Naive thymus-derived CD4-positive, alpha-beta T cell (primary cell): Measurements from ENCODE around the gene SLC16A5. TPM values are rescaled to one million over a fixed set of nuclear protein-coding genes. Genes with fewer than 3 reads are reported as not detected.
A peak's percentile ranks its signal among the peaks of the same experiment; 100 is the strongest.

Experiments used
- ATAC-seq: fragments of 150-1000 bp; cut with Tn5 transposase; 2 replicates; pipeline ENCODE4 v1.10.0; 2021; ENCODE audit warnings: mild to moderate bottlenecking, moderate library complexity
- CTCF ChIA-PET: fragments of 350-600 bp; sonication (Branson Sonifier 250); formaldehyde crosslinking; loops from one replicate; lab custom pipeline; 2021; ENCODE audit warnings: antibody characterized with exemption; lab: Charles Lee
- POLR2A ChIA-PET: fragments of 350-600 bp; sonication (Branson Sonifier 250); formaldehyde crosslinking; loops from one replicate; lab custom pipeline; 2021; ENCODE audit warnings: antibody characterized with exemption, inconsistent platforms; lab: Charles Lee
- DNase-seq, 9 donors: peaks; one replicate each; pipeline versions ENCODE4 v3.0.0 to v3.0.0-alpha.2; 2020 to 2022; ENCODE audit warnings: mixed read lengths in 1 of 9
- H3K27ac ChIP-seq: one replicate; pipeline ENCODE4 v1.7.0; 2013; ENCODE audit warnings: mild to moderate bottlenecking, low read depth, low read length, moderate library complexity
- H3K27me3 ChIP-seq, 2 donors: one replicate each; pipeline ENCODE4 v1.7.0; 2013; ENCODE audit warnings: low read length in 2 of 2, mild to moderate bottlenecking in 2 of 2, moderate library complexity in 2 of 2; ENCODE audit not compliant: control insufficient read depth in 2 of 2, insufficient read depth in 2 of 2
- H3K36me3 ChIP-seq, 3 experiments: 1 replicate in 2 of 3; 2 replicates in 1 of 3; pipeline ENCODE4 v1.7.0; 2013; ENCODE audit warnings: low read length in 3 of 3, mild to moderate bottlenecking in 3 of 3, moderate library complexity in 1 of 3; ENCODE audit not compliant: insufficient read depth in 3 of 3, control insufficient read depth in 2 of 3
- H3K4me1 ChIP-seq, 2 donors: one replicate each; pipeline ENCODE4 v1.7.0; 2013; ENCODE audit warnings: low read length in 2 of 2, mild to moderate bottlenecking in 2 of 2, moderate library complexity in 1 of 2; ENCODE audit not compliant: control insufficient read depth in 2 of 2, insufficient read depth in 2 of 2
- H3K4me3 ChIP-seq: 2 replicates; pipeline ENCODE4 v1.7.0; 2013; ENCODE audit warnings: mild to moderate bottlenecking, low read length
- H3K9me3 ChIP-seq, 3 experiments: 1 replicate in 2 of 3; 2 replicates in 1 of 3; pipeline ENCODE4 v1.7.0; 2013; ENCODE audit warnings: low read length in 3 of 3; ENCODE audit not compliant: control insufficient read depth in 2 of 3
- H3K27ac Mint-ChIP-seq, 9 donors: one replicate each; pipeline ENCODE4 v1.8.0; 2020 to 2022; ENCODE audit warnings: mixed read lengths in 9 of 9, mild to moderate bottlenecking in 8 of 9, moderate library complexity in 5 of 9, inconsistent platforms in 2 of 9
- H3K27me3 Mint-ChIP-seq, 5 donors: one replicate each; pipeline ENCODE4 v1.8.0; 2021 to 2022; ENCODE audit warnings: mixed read lengths in 5 of 5, mild to moderate bottlenecking in 1 of 5
- H3K36me3 Mint-ChIP-seq, 5 donors: one replicate each; pipeline ENCODE4 v1.8.0; 2020 to 2022; ENCODE audit warnings: mixed read lengths in 5 of 5, mild to moderate bottlenecking in 3 of 5, inconsistent platforms in 1 of 5
- H3K4me1 Mint-ChIP-seq, 7 donors: one replicate each; pipeline ENCODE4 v1.8.0; 2020 to 2022; ENCODE audit warnings: mixed read lengths in 7 of 7, mild to moderate bottlenecking in 3 of 7, inconsistent platforms in 1 of 7
- H3K4me3 Mint-ChIP-seq, 10 donors: one replicate each; pipeline ENCODE4 v1.8.0; 2020 to 2022; ENCODE audit warnings: mild to moderate bottlenecking in 10 of 10, mixed read lengths in 10 of 10, moderate library complexity in 6 of 10, inconsistent platforms in 2 of 10
- H3K9me3 Mint-ChIP-seq, 11 donors: one replicate each; pipeline ENCODE4 v1.8.0; 2020 to 2022; ENCODE audit warnings: mixed read lengths in 11 of 11, mild to moderate bottlenecking in 4 of 11, inconsistent platforms in 1 of 11, moderate library complexity in 1 of 11
- intact Hi-C, 2 donors: fragments of 100-400 bp; cut with micrococcal nuclease; formaldehyde crosslinking; loops; one replicate each; pipeline ENCODE4 v1.15.1; 2023
- polyA plus RNA-seq, 2 donors: library from polyadenylated mRNA; unstranded; fragments of 300-500 nt; fragmentation: Illumina TruSeq; gene quantifications; one replicate each; pipeline ENCODE4 v1.2.3, GENCODE V29; 2021
- total RNA-seq, 6 experiments: library from RNA in 5 of 6; stranded (reverse) in 5 of 6; gene quantifications; 1 replicate in 5 of 6; 2 replicates in 1 of 6; pipeline ENCODE4 v1.2.3 and lab custom pipeline; 2021 to 2026

The SLC16A5 gene
- total and polyA plus RNA-seq, 7 experiments from 2014 or later, result 5.9 to 26.3 (median 19.2) TPM

- ChIA-PET POLR2A (interaction anchor here (1.1 to 3.4 kb wide), 7 partner anchors 10 to 39 kb away, joined by 3 to 20 read pairs (median 7); partner anchors contain the start of genes ARMC7, ATP5PD and KCTD2), CTCF (no interaction called here)
- H3K27ac Mint-ChIP-seq, result peak overlapping the region; percentile 1 to 93 (median 89)
- Histone ChIP-seq H3K9me3 (no peaks in the 10 kb centered on the region), H3K4me3 (no peak overlapping the region), H3K4me1 (peaks cover 6 to 29% of the 10 kb centered on the region in 2 donors), H3K27me3 (no peaks in the 10 kb centered on the region), H3K27ac (no peak overlapping the region), H3K36me3 (no peaks in the 10 kb centered on the region)
- H3K4me1 Mint-ChIP-seq, result peaks cover 48 to 66% (median 53%) of the 10 kb centered on the region in 7 donors
- peaks cover 0 to 2% (median 0%) of the 10 kb centered on the region in 11 donors for H3K9me3 Mint-ChIP-seq
- no peaks in the 10 kb centered on the region for H3K36me3 Mint-ChIP-seq
- peak overlapping the region; percentile 46 to 90 (median 83) for H3K4me3 Mint-ChIP-seq
- DNase-seq (no peak), ATAC-seq (no peak)
- peaks cover 0 to 3% (median 0%) of the 10 kb centered on the region in 5 donors for H3K27me3 Mint-ChIP-seq
- intact Hi-C loops, result loop anchor here in 1 of 2 donors (2.0 to 5.0 kb wide), 3 partner anchors 22 to 52 kb away; partner anchors contain the start of genes ARMC7, ATP5PD and KCTD2
Observed at GRCh38 chr17:75086496-75087181, 1.1 kb upstream of the SLC16A5 start.

GRCh38 chr17:75087182-75087557, 584 bp upstream of the SLC16A5 start:
- H3K4me3 ChIP-seq, result peak overlapping the region; percentile 60
- ATAC-seq (no peak), DNase-seq (no peak)
- no peaks in the 10 kb centered on the region for H3K36me3 Mint-ChIP-seq
- ChIA-PET POLR2A (interaction anchor here (0.7 to 3.4 kb wide), 11 partner anchors 9 to 67 kb away, joined by 3 to 20 read pairs (median 5); partner anchors contain the start of genes ARMC7, ATP5PD, JPT1 and KCTD2), CTCF (interaction anchor here (2.5 kb wide), 1 partner anchor 27 kb away, joined by 11 read pairs; no protein-coding TSS in a partner anchor)
- H3K9me3 ChIP-seq, result no peaks in the 10 kb centered on the region
- peak overlapping the region; percentile 58 to 90 (median 83) for H3K4me3 Mint-ChIP-seq
- no peaks in the 10 kb centered on the region for H3K36me3 ChIP-seq
- peaks cover 0 to 1% (median 0%) of the 10 kb centered on the region in 5 donors for H3K27me3 Mint-ChIP-seq
- no peaks in the 10 kb centered on the region for H3K27me3 ChIP-seq
- peaks cover 51 to 72% (median 57%) of the 10 kb centered on the region in 7 donors for H3K4me1 Mint-ChIP-seq
- peak overlapping the region; percentile 1 to 93 (median 89) for H3K27ac Mint-ChIP-seq
- H3K9me3 Mint-ChIP-seq, result peaks cover 0 to 2% (median 0%) of the 10 kb centered on the region in 11 donors
- H3K4me1 ChIP-seq, result peaks cover 6 to 29% of the 10 kb centered on the region in 2 donors
- intact Hi-C loops, result loop anchor here in 1 of 2 donors (2.0 to 5.0 kb wide), 3 partner anchors 22 to 52 kb away; partner anchors contain the start of genes ARMC7, ATP5PD and KCTD2
- H3K27ac ChIP-seq, result peak overlapping the region; percentile 79

- peaks cover 0 to 2% (median 0%) of the 10 kb centered on the region in 11 donors for H3K9me3 Mint-ChIP-seq
- no peaks in the 10 kb centered on the region for H3K27me3 Mint-ChIP-seq
- peak overlapping the region; percentile 58 to 90 (median 84) for H3K4me3 Mint-ChIP-seq
- CTCF ChIA-PET, result interaction anchor here (0.6 to 2.5 kb wide), 7 partner anchors 11 to 43 kb away, joined by 3 to 11 read pairs (median 3); partner anchors contain the start of gene NT5C
- Histone ChIP-seq H3K9me3 (no peaks in the 10 kb centered on the region), H3K4me1 (peaks cover 6 to 28% of the 10 kb centered on the region in 2 donors), H3K27ac (peak overlapping the region; percentile 79), H3K27me3 (no peaks in the 10 kb centered on the region), H3K4me3 (peak overlapping the region; percentile 60), H3K36me3 (no peaks in the 10 kb centered on the region)
- POLR2A ChIA-PET, result interaction anchor here (0.6 to 3.4 kb wide), 16 partner anchors 12 to 428 kb away, joined by 3 to 20 read pairs (median 3); partner anchors contain the start of genes ARMC7, ATP5PD, JPT1 and KCTD2
- ATAC-seq, result peak; percentile 55
- peaks cover 49 to 71% (median 56%) of the 10 kb centered on the region in 7 donors for H3K4me1 Mint-ChIP-seq
- no peaks in the 10 kb centered on the region for H3K36me3 Mint-ChIP-seq
- intact Hi-C loops, result loop anchor here in 1 of 2 donors (5.0 kb wide), 1 partner anchor 41 kb away; the partner anchor contains the start of genes ATP5PD and KCTD2
- peak overlapping the region; percentile 72 to 94 (median 90) for H3K27ac Mint-ChIP-seq
- peak in 1 of 9 donors; percentile 28 for DNase-seq
Observed at GRCh38 chr17:75088465-75089417, 987 bp downstream of the SLC16A5 start.

- Mint-ChIP-seq H3K36me3 (no peaks in the 10 kb centered on the region), H3K4me1 (peaks cover 41 to 58% (median 48%) of the 10 kb centered on the region in 7 donors), H3K27ac (peak overlapping the region in 7 of 9 donors; percentile 43 to 85 (median 77)), H3K9me3 (peaks cover 0 to 2% (median 0%) of the 10 kb centered on the region in 11 donors), H3K27me3 (no peaks in the 10 kb centered on the region), H3K4me3 (peak overlapping the region in 1 of 10 donors; percentile 6)
- POLR2A ChIA-PET, result interaction anchor here (0.7 to 0.9 kb wide), 3 partner anchors 10 to 169 kb away, joined by 3 to 4 read pairs (median 3); no protein-coding TSS in a partner anchor
- DNase-seq (no peak), ATAC-seq (no peak)
- H3K36me3 ChIP-seq, result no peaks in the 10 kb centered on the region
- no peak overlapping the region for H3K4me3 ChIP-seq
- intact Hi-C loops, result no loop called here
- H3K27me3 ChIP-seq, result no peaks in the 10 kb centered on the region
- no peak overlapping the region for H3K27ac ChIP-seq
- H3K4me1 ChIP-seq, result peaks cover 6 to 19% of the 10 kb centered on the region in 2 donors
- no peaks in the 10 kb centered on the region for H3K9me3 ChIP-seq
- CTCF ChIA-PET, result interaction anchor here (0.5 to 1.2 kb wide), 2 partner anchors 19 to 31 kb away, joined by 4 to 6 read pairs; no protein-coding TSS in a partner anchor
Observed at GRCh38 chr17:75090871-75091854, 3.4 kb downstream of the SLC16A5 start.

GRCh38 chr17:75091855-75092327, 4.1 kb downstream of the SLC16A5 start:
- H3K9me3 Mint-ChIP-seq, result no peaks in the 10 kb centered on the region
- peak overlapping the region in 7 of 9 donors; percentile 4 to 93 (median 45) for H3K27ac Mint-ChIP-seq
- intact Hi-C loops, result no loop called here
- no peaks in the 10 kb centered on the region for H3K27me3 Mint-ChIP-seq
- Histone ChIP-seq H3K36me3 (no peaks in the 10 kb centered on the region), H3K27me3 (no peaks in the 10 kb centered on the region), H3K27ac (no peak overlapping the region), H3K9me3 (no peaks in the 10 kb centered on the region), H3K4me1 (peaks cover 6 to 19% of the 10 kb centered on the region in 2 donors), H3K4me3 (no peak overlapping the region)
- ATAC-seq, result no peak
- H3K4me3 Mint-ChIP-seq, result peak overlapping the region in 2 of 10 donors; percentile 5 to 6
- H3K36me3 Mint-ChIP-seq, result no peaks in the 10 kb centered on the region
- DNase-seq, result no peak
- CTCF ChIA-PET, result no interaction called here
- POLR2A ChIA-PET, result interaction anchor here (0.7 to 1.1 kb wide), 2 partner anchors 11 to 13 kb away, joined by 3 read pairs; no protein-coding TSS in a partner anchor
- H3K4me1 Mint-ChIP-seq, result peaks cover 36 to 51% (median 44%) of the 10 kb centered on the region in 7 donors
